Esophagus muscularis mucosa (tissue), 4 donors: ENCODE measurements around the gene SCML1.

Experiments
- CTCF ChIP-seq, 3 experiments: fragments of 200-600 bp in 2 of 3; fragments of 450-650 bp in 1 of 3; sonication (generic) in 2 of 3; IDR thresholded peaks; one replicate each; pipeline ENCODE4 v1.5.1; 2017 to 2019; ENCODE audit warnings: antibody characterized with exemption in 3 of 3, mild to moderate bottlenecking in 2 of 3, moderate library complexity in 1 of 3
- EP300 ChIP-seq: sonication (generic); formaldehyde crosslinking; IDR thresholded peaks from one replicate; pipeline ENCODE4 v1.6.1; 2017; ENCODE audit warnings: antibody characterized with exemption
- POLR2AphosphoS5 ChIP-seq, 2 donors: sonication (generic); formaldehyde crosslinking; IDR thresholded peaks; one replicate each; pipeline ENCODE4 v1.6.1; 2017; ENCODE audit warnings: antibody characterized with exemption in 2 of 2

- TF ChIP-seq POLR2AphosphoS5 (IDR thresholded peaks at IDR 0.05) (no peak), CTCF (IDR thresholded peaks at IDR 0.05) (no peak), EP300 (no peak)
Measured at GRCh38 chrX:17703201-17703600, 34.1 kb upstream of the SCML1 start.
